Heart left ventricle (tissue), 13 donors: Measurements from ENCODE around the gene NEURL3.

Source experiments
- POLR2A ChIP-seq, 2 donors: fragments of 450-650 bp; IDR thresholded peaks; one replicate each; pipeline ENCODE4 v1.6.1; 2017; ENCODE audit warnings: antibody characterized with exemption in 2 of 2, mild to moderate bottlenecking in 2 of 2, moderate library complexity in 2 of 2
- TF ChIP-seq, protein P1 (sequence below), 12 donors: fragments of 200-600 bp; sonication (generic) in 4 of 12; IDR thresholded peaks; one replicate each; pipeline versions ENCODE4 v1.5.0 to v1.8.0; 2018 to 2022; ENCODE audit warnings: antibody characterized with exemption in 12 of 12, mild to moderate bottlenecking in 5 of 12
- donor health status: ischemic (EF 13 %, LVEDD 7.1; RV severe dilation, severe dysfunction).
- donor health status: DM: no; HTN: yes; CAD: no.
- donor health status: DM: no; HTN: no; CAD: no.
- donor health status: ischemic (EF 25% LVEDD 6.9; RV normal size, moderate dysfunction).
- donor health status: ischemic (EF 25% LVEDD 5.7; RV mildly dilated, moderate dysfunction).
- donor health status: ischemic (EF 35%, LVEDD 5.7; RV mildly dilated, moderate dysfunction).
- donor health status: nonischemic (EF 11% LVEDD 7.7; RV severe dilation, severe dysfunction).
- donor health status: DM: yes; HTN: yes; CAD: no.
- donor health status: PGD.
- donor health status: ischemic (EF 29% LVEDD 5.4; RV normal size, mild dysfunction).
- donor health status: nonischemic (EF 23%, LVEDD 6.1; RV moderate dilation, normal function).

DNA sequence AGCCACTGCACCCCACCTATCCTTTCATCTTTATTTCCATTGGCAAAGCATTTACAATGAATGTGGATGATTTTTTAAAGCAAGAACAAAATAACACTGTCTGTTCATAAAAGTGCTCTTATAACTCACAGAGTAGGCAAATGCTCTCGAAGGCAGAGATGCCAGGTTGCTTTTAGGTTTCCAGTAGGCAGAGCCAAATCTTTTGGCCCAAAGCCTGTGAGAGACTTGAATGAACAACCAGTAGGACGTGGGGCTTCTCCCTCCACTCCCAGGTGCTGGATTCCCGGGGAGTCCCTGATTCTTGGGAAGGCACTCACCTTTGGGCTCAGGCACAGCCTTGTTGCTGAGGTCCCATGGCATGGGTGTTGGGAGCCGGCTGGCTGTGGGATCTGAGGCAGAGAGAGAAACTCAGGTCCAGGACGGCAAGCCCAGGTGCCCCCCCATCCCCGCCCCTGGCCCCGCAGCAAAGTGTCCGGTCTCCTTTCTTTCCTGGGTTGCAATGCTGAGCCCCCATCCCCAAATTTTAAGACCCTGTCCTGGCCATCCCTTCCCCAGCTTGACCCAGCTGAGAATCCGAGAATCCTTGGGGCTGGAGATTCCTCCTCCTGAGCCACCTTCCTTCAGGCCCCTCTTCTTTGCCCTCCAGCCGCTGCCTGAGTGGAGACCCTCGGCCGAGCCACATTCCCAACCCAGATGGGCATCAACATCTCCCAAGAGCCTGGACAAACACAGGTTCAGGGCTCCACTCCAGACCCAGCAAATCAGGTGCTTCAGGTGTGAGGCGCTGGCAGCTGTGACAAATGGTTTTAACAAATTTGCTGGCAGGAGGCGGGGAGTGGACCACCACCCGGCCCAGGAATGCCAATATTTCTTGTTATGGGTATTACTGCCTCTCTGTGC is 5.8 kb downstream of the NEURL3 start:
- TF ChIP-seq, protein P1, sequence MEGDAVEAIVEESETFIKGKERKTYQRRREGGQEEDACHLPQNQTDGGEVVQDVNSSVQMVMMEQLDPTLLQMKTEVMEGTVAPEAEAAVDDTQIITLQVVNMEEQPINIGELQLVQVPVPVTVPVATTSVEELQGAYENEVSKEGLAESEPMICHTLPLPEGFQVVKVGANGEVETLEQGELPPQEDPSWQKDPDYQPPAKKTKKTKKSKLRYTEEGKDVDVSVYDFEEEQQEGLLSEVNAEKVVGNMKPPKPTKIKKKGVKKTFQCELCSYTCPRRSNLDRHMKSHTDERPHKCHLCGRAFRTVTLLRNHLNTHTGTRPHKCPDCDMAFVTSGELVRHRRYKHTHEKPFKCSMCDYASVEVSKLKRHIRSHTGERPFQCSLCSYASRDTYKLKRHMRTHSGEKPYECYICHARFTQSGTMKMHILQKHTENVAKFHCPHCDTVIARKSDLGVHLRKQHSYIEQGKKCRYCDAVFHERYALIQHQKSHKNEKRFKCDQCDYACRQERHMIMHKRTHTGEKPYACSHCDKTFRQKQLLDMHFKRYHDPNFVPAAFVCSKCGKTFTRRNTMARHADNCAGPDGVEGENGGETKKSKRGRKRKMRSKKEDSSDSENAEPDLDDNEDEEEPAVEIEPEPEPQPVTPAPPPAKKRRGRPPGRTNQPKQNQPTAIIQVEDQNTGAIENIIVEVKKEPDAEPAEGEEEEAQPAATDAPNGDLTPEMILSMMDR (IDR thresholded peaks at IDR 0.05) = no peak
- TF ChIP-seq POLR2A (IDR thresholded peaks at IDR 0.05) = no peak
